PC-9 (cell line): ENCODE measurements around the gene PEMT. TPM values are rescaled to one million over a fixed set of nuclear protein-coding genes. Genes with fewer than 3 reads are reported as not detected.

ENCODE experiments used
- BruUV-seq: library from RNA; stranded (reverse); fragments of 400-500 nt; replicated peaks from 2 replicates; lab custom pipeline; 2021; lab: Mats Ljungman, UMichigan
- CTCF ChIA-PET: fragments of 300-600 bp; sonication (Branson Sonifier 250); formaldehyde crosslinking; loops from one replicate; lab custom pipeline; 2022; ENCODE audit warnings: antibody characterized with exemption; lab: Charles Lee
- POLR2A ChIA-PET: fragments of 300-600 bp; sonication (Branson Sonifier 250); formaldehyde crosslinking; loops from one replicate; lab custom pipeline; 2022; ENCODE audit warnings: antibody characterized with exemption; ENCODE audit not compliant: unreplicated experiment; lab: Charles Lee
- DNase-seq, 2 experiments: peaks; one replicate each; pipeline versions ENCODE4 v3.0.0 to v3.0.0-alpha.2; 2015 to 2022; ENCODE audit warnings: mixed read lengths in 1 of 2
- H2AFZ ChIP-seq: fragments of 200-600 bp; sonication (generic); 2 replicates; pipeline ENCODE4 v1.8.1; 2017; ENCODE audit warnings: antibody characterized with exemption
- H3F3A ChIP-seq: fragments of 200-600 bp; sonication (generic); 2 replicates; pipeline ENCODE4 v1.8.1; 2017; ENCODE audit warnings: antibody characterized with exemption, mild to moderate bottlenecking, low read depth; ENCODE audit not compliant: insufficient read depth
- H3K27ac ChIP-seq: fragments of 200-600 bp; sonication (generic); 2 replicates; pipeline ENCODE4 v1.6.1; 2016; ENCODE audit warnings: mixed run types
- H3K27me3 ChIP-seq: fragments of 200-600 bp; sonication (generic); 2 replicates; pipeline ENCODE4 v1.6.1; 2016; ENCODE audit warnings: low read depth, mixed run types; ENCODE audit not compliant: insufficient read depth
- H3K36me3 ChIP-seq: fragments of 200-600 bp; sonication (generic); 2 replicates; pipeline ENCODE4 v1.6.1; 2016; ENCODE audit warnings: low read depth, mixed run types
- H3K4me1 ChIP-seq: fragments of 200-600 bp; sonication (generic); replicated peaks from 2 replicates; pipeline ENCODE4 v1.6.1; 2016; ENCODE audit warnings: mixed run types; ENCODE audit not compliant: insufficient read depth
- H3K4me2 ChIP-seq: fragments of 200-600 bp; sonication (generic); 2 replicates; pipeline ENCODE4 v1.6.1; 2017; ENCODE audit warnings: mixed run types
- H3K4me3 ChIP-seq: fragments of 200-600 bp; sonication (generic); 2 replicates; pipeline ENCODE4 v1.6.1; 2016; ENCODE audit warnings: mixed run types
- H3K79me2 ChIP-seq: fragments of 200-600 bp; sonication (generic); 2 replicates; pipeline ENCODE4 v1.6.1; 2017; ENCODE audit warnings: low read depth, mixed run types
- H3K9me2 ChIP-seq: fragments of 200-600 bp; sonication (generic); 2 replicates; pipeline ENCODE4 v1.8.1; 2017; ENCODE audit warnings: mild to moderate bottlenecking; ENCODE audit not compliant: insufficient read depth
- H3K9me3 ChIP-seq: fragments of 200-600 bp; sonication (generic); 2 replicates; pipeline ENCODE4 v1.8.1; 2016; ENCODE audit warnings: low read depth; ENCODE audit not compliant: insufficient read depth
- H4K20me1 ChIP-seq: fragments of 200-600 bp; sonication (generic); 2 replicates; pipeline ENCODE4 v1.8.1; 2017; ENCODE audit not compliant: insufficient read depth
- CTCF ChIP-seq: fragments of 200-600 bp; sonication (generic); conservative IDR thresholded peaks from 2 replicates; pipeline ENCODE4 v1.6.1; 2017; ENCODE audit warnings: mixed run types, antibody characterized with exemption, mild to moderate bottlenecking, moderate library complexity
- EZH2 ChIP-seq: fragments of 200-600 bp; sonication (generic); IDR thresholded peaks from 2 replicates; pipeline ENCODE4 v1.8.0; 2017; ENCODE audit warnings: antibody characterized with exemption, low read depth
- intact Hi-C: fragments of 100-400 bp; cut with micrococcal nuclease; formaldehyde crosslinking; loops from one replicate; pipeline ENCODE4 v1.10.0; 2022; ENCODE audit not compliant: unreplicated experiment
- total RNA-seq: library from RNA; stranded (reverse); gene quantifications from 2 replicates; pipeline ENCODE4 v1.2.3, GENCODE V29; 2021

PEMT gene
- total RNA-seq, 1 experiment from 2014 or later: 61.2 TPM

- H3K9me3 ChIP-seq: no peaks in the 10 kb centered on the region
- POLR2A ChIA-PET: no interaction called here
- H3K4me2 ChIP-seq: no peak overlapping the region
- intact Hi-C loops: no loop called here
- no peak for DNase-seq
- H3K9me2 ChIP-seq: no peaks in the 10 kb centered on the region
- no peak overlapping the region for H3K4me3 ChIP-seq
- H2AFZ ChIP-seq: no peak overlapping the region
- no TSS peak for BruUV-seq
- CTCF ChIA-PET: interaction anchor here (0.6 to 1.0 kb wide), 2 partner anchors 78 to 134 kb away, joined by 3 to 16 read pairs; no protein-coding TSS in a partner anchor
- TF ChIP-seq EZH2: no peak
- TF ChIP-seq CTCF: no peak
- no peaks in the 10 kb centered on the region; the same call in 1 of the 2 replicates for H3F3A ChIP-seq
- no peaks in the 10 kb centered on the region for H3K27me3 ChIP-seq
- H3K4me1 ChIP-seq: peaks cover 17% of the 10 kb centered on the region
- H3K27ac ChIP-seq: no peak overlapping the region
- H3K36me3 ChIP-seq: no peaks in the 10 kb centered on the region
- no peaks in the 10 kb centered on the region for H3K79me2 ChIP-seq
- H4K20me1 ChIP-seq: peaks cover 42% of the 10 kb centered on the region
Measured at GRCh38 chr17:17506893-17507464, 84.5 kb downstream of the PEMT start.

GRCh38 chr17:17506181-17506741 is 85.2 kb downstream of the PEMT start:
- H3K4me3 ChIP-seq: no peak overlapping the region
- H3F3A ChIP-seq: no peaks in the 10 kb centered on the region; the same call in 1 of the 2 replicates
- H3K27me3 ChIP-seq: no peaks in the 10 kb centered on the region
- intact Hi-C loops: no loop called here
- no peaks in the 10 kb centered on the region for H3K36me3 ChIP-seq
- no peak overlapping the region for H3K27ac ChIP-seq
- CTCF ChIA-PET: interaction anchor here (1.0 kb wide), 1 partner anchor 78 kb away, joined by 3 read pairs; no protein-coding TSS in a partner anchor
- POLR2A ChIA-PET: no interaction called here
- BruUV-seq: no TSS peak
- no peaks in the 10 kb centered on the region for H3K9me2 ChIP-seq
- H3K79me2 ChIP-seq: no peaks in the 10 kb centered on the region
- no peak overlapping the region for H2AFZ ChIP-seq
- peaks cover 39% of the 10 kb centered on the region for H4K20me1 ChIP-seq
- no peak for DNase-seq
- no peak overlapping the region for H3K4me2 ChIP-seq
- peaks cover 10% of the 10 kb centered on the region for H3K4me1 ChIP-seq
- H3K9me3 ChIP-seq: no peaks in the 10 kb centered on the region
- TF ChIP-seq EZH2 (no peak), CTCF (no peak)

GRCh38 chr17:17505610-17506171 is 85.8 kb downstream of the PEMT start:
- BruUV-seq: no TSS peak
- peaks cover 37% of the 10 kb centered on the region for H4K20me1 ChIP-seq
- H3K4me1 ChIP-seq: peaks cover 6% of the 10 kb centered on the region; the same call in 1 of the 2 replicates
- H3K9me2 ChIP-seq: no peaks in the 10 kb centered on the region
- H3K79me2 ChIP-seq: no peaks in the 10 kb centered on the region
- DNase-seq: no peak
- H3K27me3 ChIP-seq: no peaks in the 10 kb centered on the region
- H3K36me3 ChIP-seq: no peaks in the 10 kb centered on the region
- ChIA-PET CTCF (no interaction called here), POLR2A (interaction anchor here (0.6 kb wide), 1 partner anchor 17 kb away, joined by 7 read pairs; no protein-coding TSS in a partner anchor)
- H3K4me3 ChIP-seq: no peak overlapping the region
- no peak overlapping the region for H3K27ac ChIP-seq
- no peak overlapping the region for H2AFZ ChIP-seq
- intact Hi-C loops: no loop called here
- H3K4me2 ChIP-seq: no peak overlapping the region
- no peak for TF ChIP-seq EZH2
- TF ChIP-seq CTCF: no peak
- no peaks in the 10 kb centered on the region; the same call in 1 of the 2 replicates for H3F3A ChIP-seq
- H3K9me3 ChIP-seq: no peaks in the 10 kb centered on the region
